ENCODE measurements around the gene DDX6. TPM values are rescaled to one million over a fixed set of nuclear protein-coding genes. Genes with fewer than 3 reads are reported as not detected.
A peak's percentile ranks its signal among the peaks of the same experiment; 100 is the strongest.

The DDX6 gene
- polyA plus RNA-seq, 1 of the 3 experiments (the other 2 are of a cell fraction), result 7.9 TPM

DNA sequence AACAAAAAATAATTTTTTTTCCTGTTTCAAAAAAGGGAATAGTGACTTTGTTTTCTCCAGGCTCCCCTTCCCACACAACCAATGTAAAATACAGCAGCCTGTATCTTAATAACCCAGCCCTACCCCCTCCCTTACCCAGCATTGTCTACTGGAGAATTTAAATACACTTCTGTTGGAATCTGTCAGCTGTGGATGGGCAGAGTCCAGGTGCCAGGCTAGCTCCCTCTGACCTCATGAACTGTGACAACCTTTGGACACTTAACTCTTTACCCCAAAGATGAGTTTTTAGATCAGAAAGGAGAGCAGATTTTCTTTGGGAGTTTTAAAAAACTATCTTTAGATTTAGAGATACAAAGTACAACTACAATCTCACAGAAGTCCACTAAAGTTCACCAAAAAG is 42.9 kb downstream of the DDX6 start:
- TF ChIP-seq PBX3 (IDR thresholded peaks at IDR 0.05), result no peak
- no peak for TF ChIP-seq RXRA (IDR thresholded peaks at IDR 0.05; ENCODE audit: borderline replicate concordance, low read depth)
- no peak for TF ChIP-seq FOSL2 (IDR thresholded peaks at IDR 0.05; ENCODE audit: borderline replicate concordance, low read depth)
- TF ChIP-seq MXI1 (IDR thresholded peaks at IDR 0.05; ENCODE audit: low read depth, low read length), result no peak
- no peak for TF ChIP-seq SMC3 (IDR thresholded peaks at IDR 0.05; ENCODE audit: low read depth, low read length)
- TF ChIP-seq TCF12 (IDR thresholded peaks at IDR 0.05), result no peak
- no peak for TF ChIP-seq EP300 (IDR thresholded peaks at IDR 0.05; ENCODE audit: borderline replicate concordance in 1 of 2, low read depth in 1 of 2, low read length in 1 of 2)
- TF ChIP-seq, protein P1, sequence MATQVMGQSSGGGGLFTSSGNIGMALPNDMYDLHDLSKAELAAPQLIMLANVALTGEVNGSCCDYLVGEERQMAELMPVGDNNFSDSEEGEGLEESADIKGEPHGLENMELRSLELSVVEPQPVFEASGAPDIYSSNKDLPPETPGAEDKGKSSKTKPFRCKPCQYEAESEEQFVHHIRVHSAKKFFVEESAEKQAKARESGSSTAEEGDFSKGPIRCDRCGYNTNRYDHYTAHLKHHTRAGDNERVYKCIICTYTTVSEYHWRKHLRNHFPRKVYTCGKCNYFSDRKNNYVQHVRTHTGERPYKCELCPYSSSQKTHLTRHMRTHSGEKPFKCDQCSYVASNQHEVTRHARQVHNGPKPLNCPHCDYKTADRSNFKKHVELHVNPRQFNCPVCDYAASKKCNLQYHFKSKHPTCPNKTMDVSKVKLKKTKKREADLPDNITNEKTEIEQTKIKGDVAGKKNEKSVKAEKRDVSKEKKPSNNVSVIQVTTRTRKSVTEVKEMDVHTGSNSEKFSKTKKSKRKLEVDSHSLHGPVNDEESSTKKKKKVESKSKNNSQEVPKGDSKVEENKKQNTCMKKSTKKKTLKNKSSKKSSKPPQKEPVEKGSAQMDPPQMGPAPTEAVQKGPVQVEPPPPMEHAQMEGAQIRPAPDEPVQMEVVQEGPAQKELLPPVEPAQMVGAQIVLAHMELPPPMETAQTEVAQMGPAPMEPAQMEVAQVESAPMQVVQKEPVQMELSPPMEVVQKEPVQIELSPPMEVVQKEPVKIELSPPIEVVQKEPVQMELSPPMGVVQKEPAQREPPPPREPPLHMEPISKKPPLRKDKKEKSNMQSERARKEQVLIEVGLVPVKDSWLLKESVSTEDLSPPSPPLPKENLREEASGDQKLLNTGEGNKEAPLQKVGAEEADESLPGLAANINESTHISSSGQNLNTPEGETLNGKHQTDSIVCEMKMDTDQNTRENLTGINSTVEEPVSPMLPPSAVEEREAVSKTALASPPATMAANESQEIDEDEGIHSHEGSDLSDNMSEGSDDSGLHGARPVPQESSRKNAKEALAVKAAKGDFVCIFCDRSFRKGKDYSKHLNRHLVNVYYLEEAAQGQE (IDR thresholded peaks at IDR 0.05; ENCODE audit: low read depth, low read length), result no peak
- no peak for DNase-seq
- Histone ChIP-seq H3K27ac (ENCODE audit: low read depth in 2 of 2, low read length in 1 of 2) (no peak overlapping the region), H3K36me3 (replicated peaks in 1 of 2; ENCODE audit: control insufficient read depth in 1 of 2, insufficient read depth in 2 of 2, low read length in 1 of 2) (peaks cover 41 to 43% of the 10 kb centered on the region in 2 experiments), H3K79me2 (ENCODE audit: insufficient read depth) (no peaks in the 10 kb centered on the region), H3K9me3 (no peaks in the 10 kb centered on the region), H3K4me2 (no peak overlapping the region), H2AFZ (ENCODE audit: low read depth) (no peak overlapping the region), H3F3A (replicated peaks; ENCODE audit: insufficient read depth) (peaks cover 63% of the 10 kb centered on the region), H3K27me3 (ENCODE audit: insufficient read depth) (no peaks in the 10 kb centered on the region), H3K4me3 (ENCODE audit: low read depth in 2 of 2, low read length in 1 of 2) (no peak overlapping the region), H3K9me2 (no peaks in the 10 kb centered on the region), H4K20me1 (ENCODE audit: insufficient read depth) (0 out of 2 replicates have a peak, but pooled peaks cover 12% of the 10 kb centered on the region), H3K9ac (no peak overlapping the region), H3K4me1 (ENCODE audit: control insufficient read depth in 1 of 2, insufficient read depth in 2 of 2, low read depth in 1 of 2, low read length in 1 of 2) (peaks cover 0 to 12% of the 10 kb centered on the region in 2 experiments; a peak in 3 of 4 replicates)
- ChIA-PET POLR2A (no interaction called here), CTCF (interaction anchor here (0.8 to 0.9 kb wide), 2 partner anchors 43 to 58 kb away, joined by 3 read pairs; partner anchors contain the start of gene DDX6)

- Histone ChIP-seq H4K20me1 (ENCODE audit: insufficient read depth) (0 out of 2 replicates have a peak, but pooled peaks cover 6% of the 10 kb centered on the region), H3K9me2 (no peaks in the 10 kb centered on the region), H3K4me1 (ENCODE audit: control insufficient read depth in 1 of 2, insufficient read depth in 2 of 2, low read depth in 1 of 2, low read length in 1 of 2) (peaks cover 0 to 12% of the 10 kb centered on the region in 2 experiments; a peak in 3 of 4 replicates), H3K27ac (ENCODE audit: low read depth in 2 of 2, low read length in 1 of 2) (0 out of 4 replicates have a peak overlapping the region, but pooled peaks of 1 of the 2 experiments have one; percentile 14), H3K79me2 (ENCODE audit: insufficient read depth) (no peaks in the 10 kb centered on the region), H3K9me3 (no peaks in the 10 kb centered on the region), H3F3A (replicated peaks; ENCODE audit: insufficient read depth) (peaks cover 56% of the 10 kb centered on the region), H3K36me3 (replicated peaks in 1 of 2; ENCODE audit: control insufficient read depth in 1 of 2, insufficient read depth in 2 of 2, low read length in 1 of 2) (peaks cover 32 to 36% of the 10 kb centered on the region in 2 experiments), H3K4me3 (ENCODE audit: low read depth in 2 of 2, low read length in 1 of 2) (no peak overlapping the region), H3K27me3 (ENCODE audit: insufficient read depth) (no peaks in the 10 kb centered on the region), H3K9ac (no peak overlapping the region), H2AFZ (ENCODE audit: low read depth) (no peak overlapping the region), H3K4me2 (no peak overlapping the region)
- WGBS (ENCODE audit: low lambda C conversion rate), result 91% methylated on average over 5 of the region's 5 CpGs
- ChIA-PET POLR2A (no interaction called here), CTCF (interaction anchor here (0.8 to 1.3 kb wide), 2 partner anchors 10 to 57 kb away, joined by 3 read pairs; no protein-coding TSS in a partner anchor)
- no peak for DNase-seq
- TF ChIP-seq SIN3A (IDR thresholded peaks at IDR 0.05; ENCODE audit: borderline replicate concordance, low read depth, low read length) (no peak), POLR2AphosphoS5 (IDR thresholded peaks at IDR 0.05; ENCODE audit: low read depth, low read length) (peak; percentile 32; the same call in 1 of the 2 replicates), RXRA (IDR thresholded peaks at IDR 0.05; ENCODE audit: borderline replicate concordance, low read depth) (no peak)
Measured at GRCh38 chr11:118746988-118747585, 43.9 kb downstream of the DDX6 start.
